PC-9 (cell line): Measurements from ENCODE around the gene EBPL.

Experiments
- EZH2 ChIP-seq: fragments of 200-600 bp; sonication (generic); IDR thresholded peaks from 2 replicates; pipeline ENCODE4 v1.8.0; 2017; ENCODE audit warnings: antibody characterized with exemption, low read depth
- TF ChIP-seq, protein P1 (sequence below): fragments of 200-600 bp; sonication (generic); conservative IDR thresholded peaks from 2 replicates; pipeline ENCODE4 v1.6.1; 2017; ENCODE audit warnings: mixed run types, antibody characterized with exemption, mild to moderate bottlenecking, moderate library complexity

- TF ChIP-seq, protein P1, sequence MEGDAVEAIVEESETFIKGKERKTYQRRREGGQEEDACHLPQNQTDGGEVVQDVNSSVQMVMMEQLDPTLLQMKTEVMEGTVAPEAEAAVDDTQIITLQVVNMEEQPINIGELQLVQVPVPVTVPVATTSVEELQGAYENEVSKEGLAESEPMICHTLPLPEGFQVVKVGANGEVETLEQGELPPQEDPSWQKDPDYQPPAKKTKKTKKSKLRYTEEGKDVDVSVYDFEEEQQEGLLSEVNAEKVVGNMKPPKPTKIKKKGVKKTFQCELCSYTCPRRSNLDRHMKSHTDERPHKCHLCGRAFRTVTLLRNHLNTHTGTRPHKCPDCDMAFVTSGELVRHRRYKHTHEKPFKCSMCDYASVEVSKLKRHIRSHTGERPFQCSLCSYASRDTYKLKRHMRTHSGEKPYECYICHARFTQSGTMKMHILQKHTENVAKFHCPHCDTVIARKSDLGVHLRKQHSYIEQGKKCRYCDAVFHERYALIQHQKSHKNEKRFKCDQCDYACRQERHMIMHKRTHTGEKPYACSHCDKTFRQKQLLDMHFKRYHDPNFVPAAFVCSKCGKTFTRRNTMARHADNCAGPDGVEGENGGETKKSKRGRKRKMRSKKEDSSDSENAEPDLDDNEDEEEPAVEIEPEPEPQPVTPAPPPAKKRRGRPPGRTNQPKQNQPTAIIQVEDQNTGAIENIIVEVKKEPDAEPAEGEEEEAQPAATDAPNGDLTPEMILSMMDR = no peak
- no peak for TF ChIP-seq EZH2
Observed at GRCh38 chr13:49690133-49690994, 922 bp downstream of the EBPL start.
